GM12878 (cell line): ENCODE measurements around the gene UFC1. TPM values are rescaled to one million over a fixed set of nuclear protein-coding genes. Genes with fewer than 3 reads are reported as not detected.

Experiments used
- BCL11A ChIP-seq: IDR thresholded peaks from 2 replicates; pipeline ENCODE4 v1.6.1; 2011; ENCODE audit warnings: low read depth, low read length
- BRCA1 ChIP-seq: IDR thresholded peaks from 2 replicates; pipeline ENCODE4 v1.6.1; 2011; ENCODE audit warnings: low read depth, low read length, improper control_type of control experiment
- HDAC2 ChIP-seq: fragments of 200-600 bp; sonication (generic); IDR thresholded peaks from 2 replicates; pipeline ENCODE4 v1.6.1; 2017
- MEF2A ChIP-seq: IDR thresholded peaks from 2 replicates; pipeline ENCODE4 v1.6.1; 2011; ENCODE audit warnings: low read depth, mild to moderate bottlenecking, low read length, moderate library complexity; ENCODE audit not compliant: insufficient read depth
- MYC ChIP-seq: IDR thresholded peaks from 2 replicates; pipeline ENCODE4 v1.6.1; 2011; ENCODE audit warnings: mild to moderate bottlenecking, low read length, moderate library complexity, inconsistent platforms; ENCODE audit not compliant: insufficient read depth, insufficient replicate concordance, insufficient read length, severe bottlenecking
- STAT1 ChIP-seq: fragments of 450-650 bp; conservative IDR thresholded peaks from 2 replicates; pipeline ENCODE4 v1.6.1; 2014; ENCODE audit warnings: antibody characterized with exemption, mild to moderate bottlenecking
- SUPT20H ChIP-seq: IDR thresholded peaks from 2 replicates; pipeline ENCODE4 v1.6.1; 2011; ENCODE audit warnings: low read depth, mild to moderate bottlenecking, low read length, moderate library complexity, borderline replicate concordance; ENCODE audit not compliant: control insufficient read depth
- TARDBP ChIP-seq: IDR thresholded peaks from 2 replicates; pipeline ENCODE4 v1.6.1; 2016; ENCODE audit warnings: borderline replicate concordance
- TCF7 ChIP-seq: IDR thresholded peaks from 2 replicates; pipeline ENCODE4 v1.6.1; 2014; ENCODE audit warnings: antibody characterized with exemption, borderline replicate concordance
- WRNIP1 ChIP-seq: IDR thresholded peaks from 2 replicates; pipeline ENCODE4 v1.6.1; 2011; ENCODE audit warnings: low read depth, low read length, improper control_type of control experiment, borderline replicate concordance
- ZNF207 ChIP-seq: fragments of 450-650 bp; IDR thresholded peaks from 2 replicates; pipeline ENCODE4 v1.6.1; 2014; ENCODE audit warnings: antibody characterized with exemption, mild to moderate bottlenecking, borderline replicate concordance
- polyA plus RNA-seq, 11 experiments: library from polyadenylated mRNA; depleted of rRNA in 4 of 11; unstranded in 6 of 11; stranded (reverse) in 5 of 11; fragments of >200 nt; fragmentation: Nextera tagmentation in 4 of 11; fragmentation: Illumina TruSeq in 1 of 11; extraction: Ambion mirVana in 4 of 11; extraction: Trizol in 1 of 11; gene quantifications; 1 replicate in 1 of 11; 2 replicates in 10 of 11; pipeline versions ENCODE4 v1.2.1 to v1.2.3, GENCODE V29; 2011 to 2016; ENCODE audit warnings: inconsistent platforms in 2 of 11, missing spikeins in 2 of 11, low read depth in 1 of 11
- total RNA-seq, 4 experiments: library from RNA; depleted of rRNA in 3 of 4; stranded (reverse); fragments of >200 nt in 3 of 4; fragmentation: Illumina TruSeq in 1 of 4; extraction: Trizol in 1 of 4; gene quantifications; 2 replicates each; pipeline versions ENCODE4 v1.2.1 to v1.2.3, GENCODE V29; 2013 to 2021
- TF ChIP-seq, protein P1 (sequence below): IDR thresholded peaks from 2 replicates; pipeline ENCODE4 v1.6.1; 2012; ENCODE audit warnings: improper control_type of control experiment, low read depth, low read length; ENCODE audit not compliant: insufficient replicate concordance
- TF ChIP-seq, protein P2 (sequence below): IDR thresholded peaks from 2 replicates; pipeline ENCODE4 v1.6.1; 2012; ENCODE audit warnings: low read depth, low read length, improper control_type of control experiment
- TF ChIP-seq, protein P3 (sequence below): IDR thresholded peaks from 2 replicates; pipeline ENCODE4 v1.6.1; 2011; ENCODE audit warnings: borderline replicate concordance, low read depth, mild to moderate bottlenecking, moderate library complexity, mixed read lengths, low read length; ENCODE audit not compliant: insufficient read depth; ENCODE audit errors: extremely low read length
- TF ChIP-seq, protein P4 (sequence below): fragments of 450-650 bp; formaldehyde crosslinking; IDR thresholded peaks from 2 replicates; pipeline ENCODE4 v1.4.0; 2022; ENCODE audit warnings: mild to moderate bottlenecking, moderate library complexity
- TF ChIP-seq, protein P5 (sequence below): IDR thresholded peaks from 2 replicates; pipeline ENCODE4 v1.6.1; 2011; ENCODE audit warnings: low read depth, low read length, improper control_type of control experiment, borderline replicate concordance

Gene UFC1
- total and polyA plus RNA-seq, 10 of the 15 experiments (the other 5 are each of a cell fraction or from before 2014, with no cell fraction given) = 95.9 to 239 (median 151) TPM

DNA sequence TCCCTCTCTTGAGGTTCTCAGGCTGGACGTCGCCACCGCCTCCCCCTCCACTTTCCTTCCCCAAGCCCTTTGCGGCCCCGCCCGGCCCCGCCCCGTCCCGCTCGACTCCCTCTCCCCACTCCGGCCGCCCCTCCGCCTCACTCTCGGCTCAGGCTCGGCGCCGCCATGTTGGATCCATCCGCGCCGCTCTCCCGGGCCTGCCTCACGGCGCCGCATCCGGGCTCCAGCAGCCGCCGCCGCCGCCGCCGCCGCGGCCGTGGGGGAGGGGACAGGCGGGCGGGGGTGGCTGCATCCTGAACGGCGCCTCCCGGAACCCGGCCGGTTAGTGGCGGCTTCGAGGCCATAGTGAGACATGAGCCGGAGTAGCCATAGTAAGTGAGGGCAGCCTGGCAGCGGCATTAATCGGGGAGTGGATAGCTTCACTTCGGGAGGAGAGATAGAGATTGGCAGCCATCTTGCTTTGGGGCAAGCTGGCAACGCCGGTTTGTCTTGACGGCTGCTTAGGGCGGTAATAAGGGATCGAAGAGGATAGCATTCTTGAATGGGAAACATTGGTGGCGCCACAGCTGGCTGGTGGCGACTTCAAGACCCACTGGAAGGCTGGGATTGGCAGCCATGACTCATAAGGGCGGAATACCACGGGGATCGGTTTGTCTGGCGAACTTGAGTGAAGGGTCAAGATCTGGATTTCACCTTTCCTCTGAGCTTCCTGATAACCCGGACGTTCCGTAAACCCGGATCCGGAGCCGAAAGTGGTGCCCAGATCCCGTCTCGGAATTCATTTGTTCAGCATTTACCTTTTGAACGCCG is 21.2 kb upstream of the UFC1 start, which contains the start of gene DEDD (continued):
- TF ChIP-seq, protein P1, sequence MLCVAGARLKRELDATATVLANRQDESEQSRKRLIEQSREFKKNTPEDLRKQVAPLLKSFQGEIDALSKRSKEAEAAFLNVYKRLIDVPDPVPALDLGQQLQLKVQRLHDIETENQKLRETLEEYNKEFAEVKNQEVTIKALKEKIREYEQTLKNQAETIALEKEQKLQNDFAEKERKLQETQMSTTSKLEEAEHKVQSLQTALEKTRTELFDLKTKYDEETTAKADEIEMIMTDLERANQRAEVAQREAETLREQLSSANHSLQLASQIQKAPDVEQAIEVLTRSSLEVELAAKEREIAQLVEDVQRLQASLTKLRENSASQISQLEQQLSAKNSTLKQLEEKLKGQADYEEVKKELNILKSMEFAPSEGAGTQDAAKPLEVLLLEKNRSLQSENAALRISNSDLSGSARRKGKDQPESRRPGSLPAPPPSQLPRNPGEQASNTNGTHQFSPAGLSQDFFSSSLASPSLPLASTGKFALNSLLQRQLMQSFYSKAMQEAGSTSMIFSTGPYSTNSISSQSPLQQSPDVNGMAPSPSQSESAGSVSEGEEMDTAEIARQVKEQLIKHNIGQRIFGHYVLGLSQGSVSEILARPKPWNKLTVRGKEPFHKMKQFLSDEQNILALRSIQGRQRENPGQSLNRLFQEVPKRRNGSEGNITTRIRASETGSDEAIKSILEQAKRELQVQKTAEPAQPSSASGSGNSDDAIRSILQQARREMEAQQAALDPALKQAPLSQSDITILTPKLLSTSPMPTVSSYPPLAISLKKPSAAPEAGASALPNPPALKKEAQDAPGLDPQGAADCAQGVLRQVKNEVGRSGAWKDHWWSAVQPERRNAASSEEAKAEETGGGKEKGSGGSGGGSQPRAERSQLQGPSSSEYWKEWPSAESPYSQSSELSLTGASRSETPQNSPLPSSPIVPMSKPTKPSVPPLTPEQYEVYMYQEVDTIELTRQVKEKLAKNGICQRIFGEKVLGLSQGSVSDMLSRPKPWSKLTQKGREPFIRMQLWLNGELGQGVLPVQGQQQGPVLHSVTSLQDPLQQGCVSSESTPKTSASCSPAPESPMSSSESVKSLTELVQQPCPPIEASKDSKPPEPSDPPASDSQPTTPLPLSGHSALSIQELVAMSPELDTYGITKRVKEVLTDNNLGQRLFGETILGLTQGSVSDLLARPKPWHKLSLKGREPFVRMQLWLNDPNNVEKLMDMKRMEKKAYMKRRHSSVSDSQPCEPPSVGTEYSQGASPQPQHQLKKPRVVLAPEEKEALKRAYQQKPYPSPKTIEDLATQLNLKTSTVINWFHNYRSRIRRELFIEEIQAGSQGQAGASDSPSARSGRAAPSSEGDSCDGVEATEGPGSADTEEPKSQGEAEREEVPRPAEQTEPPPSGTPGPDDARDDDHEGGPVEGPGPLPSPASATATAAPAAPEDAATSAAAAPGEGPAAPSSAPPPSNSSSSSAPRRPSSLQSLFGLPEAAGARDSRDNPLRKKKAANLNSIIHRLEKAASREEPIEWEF = peak; percentile 36
- TF ChIP-seq TCF7 (no peak), BCL11A (no peak), WRNIP1 (peak; percentile 82; the same call in 1 of the 2 replicates), SUPT20H (no peak), ZNF207 (peak; percentile 88), HDAC2 (no peak), MEF2A (0 out of 2 replicates have a peak, but pooled peaks have one; percentile 24), STAT1 (peak; percentile 99), MYC (no peak), BRCA1 (no peak), TARDBP (peak; percentile 93)
- TF ChIP-seq, protein P2, sequence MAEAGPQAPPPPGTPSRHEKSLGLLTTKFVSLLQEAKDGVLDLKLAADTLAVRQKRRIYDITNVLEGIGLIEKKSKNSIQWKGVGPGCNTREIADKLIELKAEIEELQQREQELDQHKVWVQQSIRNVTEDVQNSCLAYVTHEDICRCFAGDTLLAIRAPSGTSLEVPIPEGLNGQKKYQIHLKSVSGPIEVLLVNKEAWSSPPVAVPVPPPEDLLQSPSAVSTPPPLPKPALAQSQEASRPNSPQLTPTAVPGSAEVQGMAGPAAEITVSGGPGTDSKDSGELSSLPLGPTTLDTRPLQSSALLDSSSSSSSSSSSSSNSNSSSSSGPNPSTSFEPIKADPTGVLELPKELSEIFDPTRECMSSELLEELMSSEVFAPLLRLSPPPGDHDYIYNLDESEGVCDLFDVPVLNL = no peak
- TF ChIP-seq, protein P3, sequence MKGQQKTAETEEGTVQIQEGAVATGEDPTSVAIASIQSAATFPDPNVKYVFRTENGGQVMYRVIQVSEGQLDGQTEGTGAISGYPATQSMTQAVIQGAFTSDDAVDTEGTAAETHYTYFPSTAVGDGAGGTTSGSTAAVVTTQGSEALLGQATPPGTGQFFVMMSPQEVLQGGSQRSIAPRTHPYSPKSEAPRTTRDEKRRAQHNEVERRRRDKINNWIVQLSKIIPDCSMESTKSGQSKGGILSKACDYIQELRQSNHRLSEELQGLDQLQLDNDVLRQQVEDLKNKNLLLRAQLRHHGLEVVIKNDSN = no peak
- TF ChIP-seq, protein P4, sequence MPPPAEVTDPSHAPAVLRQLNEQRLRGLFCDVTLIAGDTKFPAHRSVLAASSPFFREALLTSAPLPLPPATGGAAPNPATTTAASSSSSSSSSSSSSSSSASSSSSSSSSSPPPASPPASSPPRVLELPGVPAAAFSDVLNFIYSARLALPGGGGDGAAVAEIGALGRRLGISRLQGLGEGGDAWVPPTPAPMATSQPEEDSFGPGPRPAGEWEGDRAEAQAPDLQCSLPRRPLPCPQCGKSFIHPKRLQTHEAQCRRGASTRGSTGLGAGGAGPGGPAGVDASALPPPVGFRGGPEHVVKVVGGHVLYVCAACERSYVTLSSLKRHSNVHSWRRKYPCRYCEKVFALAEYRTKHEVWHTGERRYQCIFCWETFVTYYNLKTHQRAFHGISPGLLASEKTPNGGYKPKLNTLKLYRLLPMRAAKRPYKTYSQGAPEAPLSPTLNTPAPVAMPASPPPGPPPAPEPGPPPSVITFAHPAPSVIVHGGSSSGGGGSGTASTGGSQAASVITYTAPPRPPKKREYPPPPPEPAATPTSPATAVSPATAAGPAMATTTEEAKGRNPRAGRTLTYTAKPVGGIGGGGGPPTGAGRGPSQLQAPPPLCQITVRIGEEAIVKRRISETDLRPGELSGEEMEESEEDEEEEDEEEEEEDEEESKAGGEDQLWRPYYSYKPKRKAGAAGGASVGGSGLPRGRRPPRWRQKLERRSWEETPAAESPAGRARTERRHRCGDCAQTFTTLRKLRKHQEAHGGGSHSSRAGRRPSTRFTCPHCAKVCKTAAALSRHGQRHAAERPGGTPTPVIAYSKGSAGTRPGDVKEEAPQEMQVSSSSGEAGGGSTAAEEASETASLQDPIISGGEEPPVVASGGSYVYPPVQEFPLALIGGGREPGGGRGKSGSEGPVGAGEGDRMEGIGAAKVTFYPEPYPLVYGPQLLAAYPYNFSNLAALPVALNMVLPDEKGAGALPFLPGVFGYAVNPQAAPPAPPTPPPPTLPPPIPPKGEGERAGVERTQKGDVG (CRISPR knock-in tag) = no peak
- TF ChIP-seq, protein P5, sequence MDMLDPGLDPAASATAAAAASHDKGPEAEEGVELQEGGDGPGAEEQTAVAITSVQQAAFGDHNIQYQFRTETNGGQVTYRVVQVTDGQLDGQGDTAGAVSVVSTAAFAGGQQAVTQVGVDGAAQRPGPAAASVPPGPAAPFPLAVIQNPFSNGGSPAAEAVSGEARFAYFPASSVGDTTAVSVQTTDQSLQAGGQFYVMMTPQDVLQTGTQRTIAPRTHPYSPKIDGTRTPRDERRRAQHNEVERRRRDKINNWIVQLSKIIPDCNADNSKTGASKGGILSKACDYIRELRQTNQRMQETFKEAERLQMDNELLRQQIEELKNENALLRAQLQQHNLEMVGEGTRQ = no peak
